CD4-positive, alpha-beta T cell treated with Interferon gamma for 1 hour (primary cell): ENCODE data around the gene FBLN1.
"Not testable (repeated sequence)": the region's sequence is repeated elsewhere in the genome, so short reads cannot be mapped to it uniquely, and the experiment has no call there.

Experiments used
- DNase-seq: peaks from one replicate; pipeline ENCODE4 v3.0.0-alpha.2; 2020

The FBLN1 gene

GRCh38 chr22:45615364-45615763, 112.7 kb downstream of the FBLN1 start:
- no peak for DNase-seq

- DNase-seq: no peak
Observed at GRCh38 chr22:45616432-45616831, 113.7 kb downstream of the FBLN1 start.

DNA sequence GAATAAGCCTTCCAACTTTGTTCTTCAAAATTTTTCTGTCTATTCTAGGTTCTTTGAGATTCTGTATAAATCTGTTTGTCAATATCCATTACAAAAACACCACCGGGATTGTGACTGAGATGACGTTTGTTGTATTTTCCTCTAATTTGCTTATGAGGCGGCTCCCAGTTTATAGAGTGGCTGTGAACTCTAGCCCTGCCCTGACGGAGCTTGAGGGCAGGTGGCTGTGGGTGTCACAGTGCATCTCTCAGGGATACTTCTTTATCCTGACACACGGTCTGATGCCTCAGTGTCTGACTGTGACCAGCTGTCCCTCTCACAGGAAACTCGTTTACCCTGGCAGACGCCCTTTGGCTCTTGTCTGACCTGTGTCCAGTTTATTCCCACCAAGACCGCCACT, 115.3 kb downstream of the FBLN1 start:
- no peak for DNase-seq

- DNase-seq: no peak
Observed at GRCh38 chr22:45620706-45621105, 118.0 kb downstream of the FBLN1 start.

- DNase-seq: no peak
Observed at GRCh38 chr22:45621836-45622600, 119.3 kb downstream of the FBLN1 start.

DNA sequence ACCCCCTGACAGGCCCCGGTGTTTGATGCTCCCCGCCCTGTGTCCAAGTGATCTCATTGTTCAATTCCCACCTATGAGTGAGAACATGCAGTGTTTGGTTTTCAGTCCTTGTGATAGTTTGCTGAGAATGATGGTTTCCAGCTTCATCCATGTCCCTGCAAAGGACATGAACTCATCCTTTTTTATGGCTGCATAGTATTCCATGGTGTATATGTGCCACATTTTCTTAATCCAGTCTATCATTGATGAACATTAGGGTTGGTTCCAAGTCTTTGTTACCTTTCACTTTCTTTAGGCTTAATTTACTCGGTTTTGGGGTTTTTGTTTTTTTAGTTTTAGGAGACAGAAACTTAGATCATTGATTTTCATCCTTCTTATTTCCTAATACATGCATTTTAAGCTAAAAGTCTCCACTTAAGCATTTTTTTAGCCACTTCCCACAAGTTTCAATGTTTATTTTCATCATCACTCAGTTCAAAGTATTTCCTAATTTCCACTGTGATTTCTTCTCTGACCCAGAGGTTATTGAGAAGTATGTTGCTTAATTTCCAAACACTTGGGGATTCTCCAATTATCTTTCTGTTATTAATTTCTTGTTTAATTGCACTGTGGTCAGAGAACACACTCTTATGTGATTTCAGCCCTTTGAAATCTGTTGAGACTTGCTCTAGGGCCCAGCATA, 120.9 kb downstream of the FBLN1 start:
- not testable (repeated sequence) for DNase-seq

DNA sequence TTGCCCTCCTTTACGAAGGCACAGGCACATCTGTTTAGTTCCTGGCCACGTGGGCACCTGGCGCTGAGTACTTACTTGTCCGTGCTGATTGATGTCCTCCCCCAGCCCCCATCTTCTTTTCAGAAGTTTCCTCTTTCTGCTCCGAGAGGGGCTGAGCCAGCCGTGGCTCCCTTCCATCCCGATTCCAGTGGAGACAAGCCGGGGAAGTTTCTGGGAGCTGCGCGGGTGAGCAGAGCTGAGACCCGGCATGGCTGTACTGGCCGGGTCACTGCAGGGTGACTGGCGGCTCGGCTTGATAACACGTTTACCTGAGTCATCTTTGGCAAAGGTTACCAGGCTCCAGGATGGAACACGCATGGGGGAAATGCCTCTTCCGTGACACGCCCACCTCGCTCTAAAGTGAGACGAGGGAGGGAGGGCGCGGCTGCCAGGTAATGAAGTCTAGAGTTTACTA, 123.5 kb downstream of the FBLN1 start:
- DNase-seq: no peak

DNA sequence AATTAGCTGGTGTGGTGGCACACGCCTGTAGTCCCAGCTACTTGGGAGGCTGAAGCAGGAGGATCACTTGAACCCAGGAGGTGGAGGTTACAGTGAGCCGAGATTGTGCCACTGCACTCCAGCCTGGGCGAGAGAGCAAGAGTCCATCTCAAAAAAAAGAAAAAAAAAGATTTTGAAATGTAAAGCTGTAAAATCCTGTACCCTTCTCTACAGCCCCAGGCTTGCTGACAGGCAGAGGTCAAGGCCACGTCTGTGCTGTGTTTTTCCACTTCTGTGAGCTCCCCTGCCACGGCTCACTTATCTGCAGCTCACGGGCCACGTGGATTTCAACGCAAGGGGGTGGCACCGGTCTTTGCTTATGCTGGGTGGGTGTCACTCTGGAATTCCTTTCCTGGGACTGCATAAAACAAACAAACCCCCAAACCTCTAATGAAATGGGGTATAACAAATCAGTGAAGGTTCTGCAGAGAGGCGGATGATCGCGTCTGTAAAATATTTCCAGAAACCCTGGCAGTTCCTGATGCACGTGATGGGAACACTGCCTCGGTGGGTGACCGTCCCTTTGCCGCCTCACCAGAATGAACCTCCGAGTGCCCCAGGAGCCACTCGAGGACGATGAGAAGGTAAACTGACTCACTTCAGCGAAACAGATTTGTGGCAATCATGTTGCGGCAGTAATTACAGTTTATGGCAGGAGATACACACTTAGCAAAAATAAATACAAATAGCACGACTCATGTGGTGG, 125.0 kb downstream of the FBLN1 start:
- no peak for DNase-seq

GRCh38 chr22:45628515-45628914, 125.8 kb downstream of the FBLN1 start:
- DNase-seq: no peak

DNA sequence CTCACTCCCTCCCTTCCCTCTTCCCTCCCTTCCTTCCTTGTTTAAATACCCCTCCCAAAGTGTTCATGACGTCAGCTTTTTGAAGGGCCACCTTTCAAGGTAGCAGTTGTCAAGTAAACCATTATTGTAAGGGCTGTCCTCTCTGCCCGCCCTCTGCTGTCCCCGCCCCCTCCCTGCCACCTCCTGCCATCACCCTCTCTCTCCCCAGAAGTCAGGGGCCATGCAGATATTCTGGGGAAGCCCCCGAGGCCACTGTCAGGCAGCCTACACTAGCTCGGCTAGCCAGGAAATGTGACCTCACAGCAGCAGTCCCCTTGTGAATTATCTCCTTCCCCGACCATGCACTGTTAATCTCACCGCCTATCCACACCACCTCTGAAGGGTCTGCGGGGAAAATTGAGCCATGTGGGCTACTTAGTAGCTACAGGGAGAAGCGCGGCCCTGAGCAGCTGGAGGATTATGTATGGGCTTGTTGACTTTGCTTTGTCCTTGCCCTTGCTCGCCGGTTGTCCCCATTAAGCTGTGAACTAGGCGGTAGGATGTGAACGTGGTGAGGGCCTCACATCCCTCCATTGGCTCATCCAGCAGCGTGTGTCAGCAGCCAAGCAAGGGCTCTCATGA, 126.9 kb downstream of the FBLN1 start:
- DNase-seq: no peak

- no peak for DNase-seq
Observed at GRCh38 chr22:45630436-45630835, 127.8 kb downstream of the FBLN1 start.

DNA sequence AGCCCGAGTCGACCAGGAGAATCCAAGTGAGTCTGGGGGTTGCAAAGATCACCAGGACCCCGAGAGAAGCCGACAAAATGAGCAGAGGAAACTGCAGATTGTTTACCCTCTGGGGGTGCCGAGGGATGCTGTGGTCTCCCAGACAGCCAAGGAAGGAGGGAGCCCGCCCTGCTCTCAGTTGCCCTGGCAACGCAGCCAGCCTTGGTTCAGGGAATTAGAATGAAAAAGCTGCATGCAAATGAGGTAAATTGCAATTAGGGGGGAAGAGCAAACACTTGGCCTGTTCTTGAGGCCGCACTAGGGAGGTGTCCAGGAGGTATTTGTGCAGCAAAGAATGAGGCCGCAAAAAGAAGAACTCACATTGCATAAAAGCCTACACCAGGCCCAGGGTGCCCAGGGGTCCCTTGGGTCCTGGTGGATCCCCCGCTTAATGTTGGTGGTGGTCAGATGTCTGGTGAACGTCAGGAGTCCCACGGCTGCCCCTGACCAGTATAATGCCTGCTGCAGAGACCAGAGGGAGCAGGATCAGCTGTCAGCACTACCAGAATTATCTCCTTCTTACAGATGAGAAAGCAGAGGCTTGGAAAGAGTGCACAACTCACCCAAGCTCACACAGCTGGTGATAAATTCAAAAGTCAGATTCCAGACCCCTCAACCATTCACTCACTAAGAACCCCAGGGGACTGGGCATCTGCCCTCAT, 128.6 kb downstream of the FBLN1 start:
- no peak for DNase-seq

GRCh38 chr22:45631841-45632238, 129.2 kb downstream of the FBLN1 start:
- no peak for DNase-seq

DNA sequence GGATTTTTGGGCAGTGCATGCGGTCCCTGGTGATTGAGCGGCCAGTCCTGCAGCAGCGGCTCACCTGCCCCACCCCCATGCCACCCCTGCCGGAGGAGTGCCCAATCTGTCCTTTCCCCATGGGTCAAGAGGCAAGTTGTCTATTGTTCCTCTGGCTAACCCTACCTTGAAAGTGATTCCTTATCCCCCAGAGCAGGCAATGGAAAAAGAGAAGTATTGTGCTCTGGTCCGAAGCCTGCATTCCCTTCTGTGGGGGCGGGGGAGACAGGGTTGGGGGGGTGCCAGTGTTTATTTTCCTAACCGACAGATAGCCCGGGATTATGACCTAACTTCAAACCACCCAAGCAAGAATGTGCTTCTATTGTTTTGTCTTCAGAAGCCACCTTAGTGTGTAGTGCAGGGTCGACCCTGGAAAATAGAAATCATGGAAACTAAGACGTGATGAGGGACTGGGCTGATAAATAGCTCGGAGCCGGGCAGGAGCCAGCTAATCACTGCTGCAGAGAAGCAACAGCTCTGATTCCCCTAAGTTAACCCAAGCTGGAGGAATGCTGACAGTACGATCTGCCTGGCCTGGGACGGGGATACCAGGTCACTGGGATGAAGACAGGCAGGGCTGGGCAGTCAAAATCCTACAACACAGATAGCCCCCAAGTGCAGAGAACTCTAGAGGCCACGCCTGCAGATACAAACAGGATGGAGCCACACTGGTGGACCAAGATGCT, 130.3 kb downstream of the FBLN1 start:
- no peak for DNase-seq

DNA sequence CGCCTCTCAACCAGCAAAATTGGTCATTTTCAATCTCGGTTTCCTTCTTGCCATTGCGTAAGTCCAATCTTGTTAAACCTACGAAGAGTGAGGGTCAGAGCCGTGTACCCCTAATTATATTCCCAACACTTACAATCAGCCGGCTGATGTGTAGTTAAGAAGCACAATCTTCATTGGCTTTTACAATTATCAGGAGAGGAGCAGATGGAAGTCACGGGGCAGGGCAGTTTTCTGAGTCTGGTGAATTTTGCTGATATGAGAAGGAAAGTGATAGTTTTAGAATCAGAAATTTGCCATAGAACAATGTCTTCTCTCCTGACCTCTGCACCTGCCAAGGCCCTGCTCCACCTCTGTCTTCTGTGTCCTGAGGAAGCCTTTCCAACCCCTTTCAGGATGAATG, 134.0 kb downstream of the FBLN1 start:
- no peak for DNase-seq

DNA sequence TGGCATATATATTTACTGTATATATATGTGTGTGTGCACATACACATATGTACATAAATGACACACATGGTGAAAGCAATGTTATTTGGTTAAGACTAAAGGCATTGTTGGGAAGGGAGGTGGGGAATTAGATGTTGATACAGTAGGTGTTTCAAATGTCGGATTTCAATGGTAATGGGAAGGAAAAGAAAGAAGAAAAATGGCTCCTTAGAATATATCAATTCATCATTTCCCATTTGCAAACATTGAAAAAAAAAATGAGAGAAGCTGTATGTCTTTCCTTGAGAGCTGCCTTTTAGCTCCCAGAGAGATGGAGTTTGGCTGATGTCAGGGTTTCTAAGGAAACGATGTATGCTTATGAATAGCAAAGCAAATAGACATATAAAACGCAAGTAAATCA, 135.5 kb downstream of the FBLN1 start:
- DNase-seq: no peak

DNA sequence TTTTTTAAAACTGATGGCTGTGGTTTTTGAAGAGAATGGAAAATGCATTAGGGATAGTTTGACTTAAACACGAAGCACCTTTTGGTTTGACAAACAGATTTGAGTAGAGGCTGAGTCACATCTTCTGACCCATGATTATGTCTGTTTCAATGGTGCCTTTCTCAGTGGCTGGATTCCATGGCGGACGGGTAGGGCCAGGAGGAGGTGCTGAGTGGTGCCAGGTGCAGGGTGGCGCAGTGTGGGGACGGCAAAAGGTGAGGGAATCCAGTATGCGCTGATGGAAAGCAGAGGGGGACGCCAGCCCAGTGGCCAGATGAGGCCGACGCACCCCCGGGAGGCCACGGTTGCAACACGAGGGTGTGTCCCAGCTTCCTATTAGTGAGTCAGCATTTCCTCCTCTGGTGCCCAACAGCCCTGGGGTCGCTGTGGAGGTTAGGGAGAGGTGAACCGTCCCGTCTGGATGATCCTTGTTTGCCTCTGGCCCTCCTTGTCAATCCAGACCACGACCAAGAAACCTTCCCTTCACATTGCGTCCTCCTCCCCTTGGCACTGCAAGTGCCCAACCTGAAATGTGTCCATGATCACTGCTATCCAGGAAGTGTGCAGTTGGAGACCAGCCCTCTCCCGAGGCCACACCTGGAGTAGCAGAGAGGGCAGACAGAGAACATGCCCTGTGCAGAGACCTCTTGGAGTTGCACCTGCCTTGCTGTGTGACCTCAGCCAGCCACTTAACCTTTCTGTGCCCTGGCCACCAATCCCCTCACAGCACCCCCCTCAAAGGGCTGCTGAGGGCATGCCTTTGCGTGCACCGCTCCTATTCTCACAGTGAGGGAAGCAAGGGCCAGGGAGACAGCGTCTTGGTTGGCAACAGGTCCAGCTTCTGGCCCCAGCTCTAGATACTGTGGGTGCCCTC, 136.4 kb downstream of the FBLN1 start:
- peak; percentile 21 for DNase-seq

GRCh38 chr22:45639747-45640102, 137.0 kb downstream of the FBLN1 start:
- DNase-seq: no peak

- DNase-seq: no peak
Observed at GRCh38 chr22:45640291-45640940, 137.7 kb downstream of the FBLN1 start.

DNA sequence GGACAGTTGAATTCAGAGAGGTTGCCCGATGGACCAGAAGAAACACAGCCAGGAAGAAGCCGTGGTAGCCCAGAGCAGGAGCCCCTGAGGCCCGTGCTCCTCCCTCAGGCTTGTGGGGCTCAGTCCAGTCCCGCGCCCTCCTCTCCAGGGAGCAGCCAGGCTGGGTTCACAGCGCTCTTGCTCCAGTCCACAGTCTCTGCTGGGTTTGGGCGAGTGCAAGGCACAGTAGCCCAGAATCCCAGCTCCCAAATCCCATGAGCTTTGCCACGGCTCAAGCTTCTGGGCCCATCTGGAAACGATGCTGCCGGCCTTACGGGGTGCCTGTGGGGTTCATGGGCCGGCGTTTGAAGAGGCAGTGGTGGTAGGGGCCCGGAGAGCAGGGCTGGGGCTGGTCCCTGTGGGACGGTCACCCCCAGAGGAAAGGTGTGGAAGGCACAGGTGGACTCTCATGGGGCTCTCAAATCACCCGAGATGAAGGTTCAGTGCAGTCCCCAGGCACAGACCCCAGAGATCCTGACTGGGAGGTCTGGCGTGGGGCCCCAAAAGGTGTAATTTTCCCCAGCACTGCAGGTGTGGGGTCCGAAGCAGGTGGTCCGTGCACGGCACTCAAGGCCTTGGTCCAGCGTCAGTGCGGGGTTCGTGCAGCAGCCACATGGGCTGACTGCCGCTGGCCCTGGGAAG, 138.4 kb downstream of the FBLN1 start:
- DNase-seq: no peak
